Measurements from ENCODE around the gene CDH22.

Gene CDH22

DNA sequence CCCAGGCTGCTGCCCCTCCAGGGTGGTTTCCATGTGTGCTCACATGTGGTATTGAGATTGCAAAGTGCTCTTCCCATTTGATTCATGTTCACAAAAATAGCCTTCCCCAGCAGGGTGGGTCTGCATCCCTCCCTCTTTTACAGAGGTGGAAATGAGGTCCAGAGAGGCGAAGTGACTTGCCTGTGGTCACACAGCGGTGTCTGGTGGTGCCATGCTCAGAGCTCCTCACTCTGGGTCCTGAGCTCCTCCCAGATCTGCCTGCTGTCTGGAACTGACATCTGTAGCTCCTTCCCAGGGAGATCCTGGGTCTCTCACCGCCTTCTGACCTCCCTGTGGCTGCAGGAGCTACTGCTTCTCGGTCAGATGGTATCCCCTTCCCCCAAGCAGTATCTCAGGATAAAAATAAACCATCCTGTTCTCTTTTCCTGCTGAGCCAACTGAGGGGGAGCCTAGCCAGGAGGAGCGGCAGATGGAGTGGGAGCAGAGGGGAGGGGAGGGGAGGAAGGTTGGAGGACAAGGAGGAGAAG lies 178.3 kb downstream of the CDH22 start:
- TF ChIP-seq, protein P1, sequence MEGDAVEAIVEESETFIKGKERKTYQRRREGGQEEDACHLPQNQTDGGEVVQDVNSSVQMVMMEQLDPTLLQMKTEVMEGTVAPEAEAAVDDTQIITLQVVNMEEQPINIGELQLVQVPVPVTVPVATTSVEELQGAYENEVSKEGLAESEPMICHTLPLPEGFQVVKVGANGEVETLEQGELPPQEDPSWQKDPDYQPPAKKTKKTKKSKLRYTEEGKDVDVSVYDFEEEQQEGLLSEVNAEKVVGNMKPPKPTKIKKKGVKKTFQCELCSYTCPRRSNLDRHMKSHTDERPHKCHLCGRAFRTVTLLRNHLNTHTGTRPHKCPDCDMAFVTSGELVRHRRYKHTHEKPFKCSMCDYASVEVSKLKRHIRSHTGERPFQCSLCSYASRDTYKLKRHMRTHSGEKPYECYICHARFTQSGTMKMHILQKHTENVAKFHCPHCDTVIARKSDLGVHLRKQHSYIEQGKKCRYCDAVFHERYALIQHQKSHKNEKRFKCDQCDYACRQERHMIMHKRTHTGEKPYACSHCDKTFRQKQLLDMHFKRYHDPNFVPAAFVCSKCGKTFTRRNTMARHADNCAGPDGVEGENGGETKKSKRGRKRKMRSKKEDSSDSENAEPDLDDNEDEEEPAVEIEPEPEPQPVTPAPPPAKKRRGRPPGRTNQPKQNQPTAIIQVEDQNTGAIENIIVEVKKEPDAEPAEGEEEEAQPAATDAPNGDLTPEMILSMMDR (IDR thresholded peaks at IDR 0.05; ENCODE audit: low read length, missing control alignments): no peak
- H3K4me3 ChIP-seq (replicated peaks; ENCODE audit: low read depth, low read length): no peak overlapping the region
- DNase-seq (ENCODE audit: low read depth): no peak

DNA sequence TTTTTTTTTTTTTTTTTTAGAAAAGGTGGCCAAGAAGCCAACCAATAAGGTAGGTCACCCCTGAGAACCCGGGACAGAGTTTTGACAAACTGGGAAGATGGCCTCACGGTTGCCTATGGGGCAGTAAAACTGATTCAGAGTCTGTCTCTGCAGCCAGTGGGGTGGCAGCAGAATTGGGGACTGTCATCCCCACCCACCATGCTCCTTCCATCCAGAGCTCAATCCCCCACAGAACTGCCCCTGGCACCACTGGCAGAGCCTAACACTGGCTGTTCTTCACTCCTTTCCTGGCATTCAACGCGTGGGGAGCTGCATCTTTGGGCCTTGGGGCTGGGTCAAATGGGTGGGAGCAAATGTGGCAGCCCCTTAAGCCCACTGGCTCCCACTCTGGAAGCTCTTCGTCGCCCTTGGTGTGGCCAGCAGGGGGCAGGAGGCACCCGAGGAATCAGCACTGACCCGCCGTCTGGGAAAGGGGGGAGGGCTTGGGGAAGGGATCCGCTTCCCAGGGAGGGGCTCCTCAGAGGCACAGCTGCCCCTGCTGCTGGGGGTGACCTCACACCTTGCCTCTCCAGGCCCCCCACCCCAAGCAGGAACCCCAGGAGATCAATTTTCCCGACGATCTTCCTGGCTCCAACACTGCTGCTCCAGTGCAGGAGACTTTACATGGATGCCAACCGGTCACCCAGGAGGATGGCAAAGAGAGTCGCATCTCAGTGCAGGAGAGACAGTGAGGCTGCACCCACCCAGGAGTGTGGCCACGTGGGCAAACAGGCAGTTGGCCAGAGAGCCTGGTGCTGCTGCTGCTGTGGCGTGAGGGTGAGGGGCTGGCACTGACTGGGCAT lies 179.8 kb downstream of the CDH22 start:
- TF ChIP-seq, protein P1 (IDR thresholded peaks at IDR 0.05; ENCODE audit: low read length, missing control alignments): peak; percentile 53
- DNase-seq (ENCODE audit: low read depth): peak; percentile 19

DNA sequence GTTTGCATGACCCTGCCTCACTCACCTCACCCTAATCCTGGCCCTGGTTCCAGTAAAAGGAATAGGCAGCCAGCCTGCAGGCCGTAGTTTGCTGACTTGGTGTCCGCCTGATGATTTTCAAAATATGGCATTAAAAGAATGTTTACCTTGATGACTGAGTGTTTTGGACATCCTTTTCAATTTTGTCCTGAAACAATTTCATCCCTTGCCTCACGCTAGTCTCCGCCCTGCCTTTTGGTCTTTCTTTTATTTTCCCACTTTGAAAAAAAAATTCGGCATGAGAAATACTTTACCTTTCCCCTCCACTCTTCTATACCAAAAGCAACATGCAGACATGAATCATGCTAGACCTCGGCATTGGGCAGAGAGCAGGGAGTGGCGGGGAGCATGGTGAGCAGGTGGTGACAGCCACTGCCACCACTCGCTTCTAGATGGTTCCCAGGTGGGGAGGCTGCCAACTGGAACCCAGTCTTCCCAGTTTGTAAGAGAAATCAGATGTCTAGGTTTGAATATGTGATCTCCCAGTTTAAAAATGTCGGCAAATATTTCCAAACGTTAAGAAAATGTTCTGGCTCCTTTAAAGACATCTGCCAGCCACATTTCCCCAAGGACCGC lies 180.8 kb downstream of the CDH22 start:
- no peak overlapping the region for H3K4me3 ChIP-seq (replicated peaks; ENCODE audit: low read depth, low read length)
- TF ChIP-seq, protein P1 (IDR thresholded peaks at IDR 0.05; ENCODE audit: low read length, missing control alignments): no peak
- DNase-seq (ENCODE audit: low read depth): no peak

More for the DNA sequence above, 179.8 kb downstream of the CDH22 start:
- no peak overlapping the region for H3K4me3 ChIP-seq (replicated peaks; ENCODE audit: low read depth, low read length)

DNA sequence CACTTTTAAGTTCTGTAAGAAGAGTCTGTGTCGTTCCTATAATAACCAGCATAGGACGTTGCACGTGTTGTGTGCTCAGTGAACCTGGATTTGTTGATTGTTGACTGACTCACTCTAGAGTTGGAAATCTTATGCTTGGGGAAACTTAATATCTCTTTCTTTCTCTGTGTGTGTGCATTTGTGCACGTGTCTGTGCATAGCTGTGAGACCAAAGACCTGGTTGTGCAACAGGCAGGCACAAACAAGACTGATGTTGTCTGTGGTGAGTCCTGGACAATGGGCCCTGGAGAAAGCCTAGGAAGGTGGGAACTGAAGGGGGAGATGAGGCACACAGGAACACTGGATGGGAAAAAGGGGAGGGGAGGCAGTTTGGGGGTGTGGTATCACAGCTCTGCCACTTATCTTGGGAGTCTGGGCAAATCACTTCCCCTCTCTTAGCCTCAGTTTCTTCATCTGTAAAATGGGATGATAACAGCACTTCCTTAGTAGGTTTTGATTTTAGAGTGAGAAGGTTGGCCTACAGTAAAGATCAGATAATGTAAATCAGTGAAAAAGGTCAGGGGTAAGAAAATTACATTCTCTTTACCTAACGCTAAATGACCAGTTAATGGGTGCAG lies 181.8 kb downstream of the CDH22 start:
- no peak overlapping the region for H3K4me3 ChIP-seq (replicated peaks; ENCODE audit: low read depth, low read length)
- DNase-seq (ENCODE audit: low read depth): no peak
- TF ChIP-seq, protein P1 (IDR thresholded peaks at IDR 0.05; ENCODE audit: low read length, missing control alignments): no peak

All from fibroblast of pulmonary artery (primary cell).